22Rv1 (cell line): ENCODE data around the gene RASGEF1B.

ENCODE experiments used
- CTCF ChIP-seq: fragments of 450-650 bp; IDR thresholded peaks from 2 replicates; pipeline ENCODE4 v1.5.1; 2017; ENCODE audit warnings: mild to moderate bottlenecking
- ZFX ChIP-seq: fragments of 450-650 bp; IDR thresholded peaks from 2 replicates; pipeline ENCODE4 v1.6.1; 2017; ENCODE audit warnings: antibody characterized with exemption, borderline replicate concordance

DNA sequence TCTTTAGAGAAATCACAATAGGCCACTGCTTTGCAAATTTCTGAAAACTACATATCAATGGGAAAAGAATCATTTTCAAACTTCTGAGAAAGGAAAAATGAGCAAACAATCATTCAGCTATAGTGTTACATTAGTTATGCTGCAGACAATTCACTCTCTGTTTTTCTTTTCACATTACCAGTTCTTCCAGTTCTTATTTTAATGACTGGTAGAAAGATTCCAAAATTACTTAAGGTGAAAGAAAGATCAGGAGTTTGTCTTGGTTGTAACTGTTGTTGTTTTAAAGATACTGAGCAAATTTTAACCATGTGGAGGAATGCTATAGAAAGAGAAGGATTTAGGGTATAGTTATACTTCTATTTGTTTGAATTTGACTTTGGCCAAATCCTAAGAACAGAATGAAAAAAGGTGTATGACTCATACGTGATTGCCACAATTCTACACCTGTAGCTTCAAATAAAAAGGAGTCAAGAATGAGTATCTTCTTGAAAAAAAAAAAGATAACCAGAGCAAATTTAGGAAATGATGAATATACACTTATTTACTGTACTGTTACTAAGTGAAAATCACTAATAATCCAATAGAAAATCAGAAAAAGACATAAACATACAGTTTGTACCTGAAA, 21.0 kb upstream of the RASGEF1B start:
- TF ChIP-seq CTCF (no peak), ZFX (no peak)
